ENCODE measurements around the gene GMFB.

- TF ChIP-seq ZNF274 (IDR thresholded peaks at IDR 0.05; ENCODE audit: low read depth, low read length) (no peak), EZH2 (IDR thresholded peaks at IDR 0.05) (no peak), CTCF (IDR thresholded peaks at IDR 0.05 in 2 of 3, conservative IDR thresholded peaks at IDR 0.05 in 1 of 3; ENCODE audit: borderline replicate concordance in 1 of 3, insufficient read depth in 1 of 3, low read depth in 2 of 3, low read length in 2 of 3) (no peak), POLR2A (IDR thresholded peaks at IDR 0.05; ENCODE audit: borderline replicate concordance, extremely low read depth, insufficient read depth, insufficient read length) (no peak), POLR2AphosphoS5 (IDR thresholded peaks at IDR 0.05; ENCODE audit: low read depth, low read length) (no peak)
Measured at GRCh38 chr14:54467280-54467679, 21.5 kb downstream of the GMFB start.
